ENCODE measurements around the gene TNFRSF4.
A peak's percentile ranks its signal among the peaks of the same experiment; 100 is the strongest.

TNFRSF4 gene

DNA sequence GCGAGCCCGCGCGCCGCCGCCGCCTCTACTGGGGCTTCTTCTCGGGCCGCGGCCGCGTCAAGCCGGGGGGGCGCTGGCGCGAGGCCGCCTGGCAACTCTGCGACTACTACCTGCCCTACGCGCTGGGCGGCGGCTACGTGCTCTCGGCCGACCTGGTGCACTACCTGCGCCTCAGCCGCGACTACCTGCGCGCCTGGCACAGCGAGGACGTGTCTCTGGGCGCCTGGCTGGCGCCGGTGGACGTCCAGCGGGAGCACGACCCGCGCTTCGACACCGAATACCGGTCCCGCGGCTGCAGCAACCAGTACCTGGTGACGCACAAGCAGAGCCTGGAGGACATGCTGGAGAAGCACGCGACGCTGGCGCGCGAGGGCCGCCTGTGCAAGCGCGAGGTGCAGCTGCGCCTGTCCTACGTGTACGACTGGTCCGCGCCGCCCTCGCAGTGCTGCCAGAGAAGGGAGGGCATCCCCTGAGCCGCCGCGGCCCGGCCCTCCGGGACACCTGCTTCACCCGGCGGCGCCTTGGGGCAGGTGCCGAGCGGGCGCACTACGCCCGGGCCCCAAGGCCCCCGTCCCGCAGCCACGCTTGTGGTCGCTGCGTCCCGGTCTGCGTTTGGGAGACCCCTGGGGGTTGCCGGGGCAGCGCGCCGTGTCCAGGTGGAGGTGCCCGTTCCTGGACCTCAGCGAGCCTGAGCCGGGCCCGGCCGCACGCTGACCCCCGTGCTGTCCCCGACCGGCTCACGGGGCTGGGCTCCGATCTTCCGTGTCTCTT is 19.0 kb upstream of the TNFRSF4 start:
- Histone ChIP-seq H3K4me3 (peak overlapping the region; percentile 70), H3K36me3 (ENCODE audit: insufficient read depth, low read length) (peaks cover 12% of the 10 kb centered on the region; the same call in 1 of the 2 replicates), H3K9me3 (ENCODE audit: low read depth, low read length) (no peaks in the 10 kb centered on the region), H3K9ac (ENCODE audit: insufficient read length) (peak overlapping the region; percentile 65), H3K27ac (peak overlapping the region; percentile 73)
- TF ChIP-seq EZH2 (IDR thresholded peaks at IDR 0.05) (no peak), POLR2AphosphoS5 (IDR thresholded peaks at IDR 0.05; ENCODE audit: borderline replicate concordance, low read depth, low read length) (no peak), FOXP2 (optimal IDR thresholded peaks at IDR 0.05; ENCODE audit: control extremely low read depth, extremely low read length, insufficient read depth) (no peak)
- DNase-seq (ENCODE audit: low read depth, low spot score) = no peak

GRCh38 chr1:1232208-1232795 is 18.3 kb upstream of the TNFRSF4 start, which contains the start of gene B3GALT6:
Gene B3GALT6 (plus strand): TSS chr1:1232237. CDS start chr1:1232279, 42 bp downstream.
- peaks cover 18% of the 10 kb centered on the region; the same call in 1 of the 2 replicates for H3K36me3 ChIP-seq (ENCODE audit: insufficient read depth, low read length)
- peak within 1 kb of the TSS; percentile 98 for H3K4me3 ChIP-seq
- TF ChIP-seq POLR2AphosphoS5 (IDR thresholded peaks at IDR 0.05; ENCODE audit: borderline replicate concordance, low read depth, low read length) (no peak), EZH2 (IDR thresholded peaks at IDR 0.05) (no peak), FOXP2 (optimal IDR thresholded peaks at IDR 0.05; ENCODE audit: control extremely low read depth, extremely low read length, insufficient read depth) (no peak)
- peak within 1 kb of the TSS; percentile 73 for H3K27ac ChIP-seq
- peak within 1 kb of the TSS; percentile 95 for H3K9ac ChIP-seq (ENCODE audit: insufficient read length)
- DNase-seq (ENCODE audit: low read depth, low spot score) = no peak
- H3K9me3 ChIP-seq (ENCODE audit: low read depth, low read length) = no peaks in the 10 kb centered on the region

GRCh38 chr1:1231400-1232207 is 17.7 kb upstream of the TNFRSF4 start, which contains the start of gene SDF4:
Gene SDF4 (minus strand): TSS chr1:1232001. CDS start chr1:1228772, 3,229 bp downstream.
- H3K27ac ChIP-seq = peak within 1 kb of the TSS; percentile 73
- TF ChIP-seq FOXP2 (optimal IDR thresholded peaks at IDR 0.05; ENCODE audit: control extremely low read depth, extremely low read length, insufficient read depth) (no peak), EZH2 (IDR thresholded peaks at IDR 0.05) (no peak), POLR2AphosphoS5 (IDR thresholded peaks at IDR 0.05; ENCODE audit: borderline replicate concordance, low read depth, low read length) (peak; percentile 83)

DNA sequence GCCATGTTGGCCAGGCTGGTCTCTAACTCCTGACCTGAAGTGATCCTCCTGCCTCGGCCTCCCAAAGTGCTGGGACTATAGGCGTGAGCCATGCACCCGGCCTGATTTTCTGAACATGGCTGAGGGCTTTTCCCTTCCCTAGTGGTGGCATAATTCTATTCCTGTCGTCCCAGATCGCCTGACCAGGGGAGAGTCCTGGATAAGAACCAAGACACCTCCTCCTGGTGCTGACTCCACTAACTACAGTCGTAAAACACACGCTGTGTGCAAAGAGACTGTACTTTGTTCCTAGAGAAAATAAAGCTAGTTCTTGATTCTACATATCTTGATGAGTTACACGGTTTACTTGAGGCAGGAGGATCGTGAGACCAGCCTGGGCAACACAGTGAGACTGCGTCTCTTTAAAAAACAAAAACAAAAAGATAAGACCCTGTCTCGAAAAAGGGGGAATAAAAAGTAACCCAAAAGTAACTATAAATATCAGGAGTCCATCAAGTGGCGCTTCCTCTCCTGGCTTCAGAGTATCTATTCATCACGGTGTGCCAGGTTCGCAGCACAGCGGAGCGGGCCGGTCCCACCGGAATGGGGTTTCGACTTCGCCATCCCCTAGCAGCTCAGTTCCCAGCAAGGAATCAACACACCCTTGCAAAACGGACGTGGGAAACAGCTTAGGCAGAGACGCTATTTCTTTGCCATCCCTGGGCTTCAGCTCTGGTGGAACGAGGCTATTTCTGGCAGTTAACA is 16.9 kb upstream of the TNFRSF4 start:
- DNase-seq (ENCODE audit: low read depth, low spot score) = no peak
- H3K9me3 ChIP-seq (ENCODE audit: low read depth, low read length) = no peaks in the 10 kb centered on the region
- peaks cover 18% of the 10 kb centered on the region; the same call in 1 of the 2 replicates for H3K36me3 ChIP-seq (ENCODE audit: insufficient read depth, low read length)
- TF ChIP-seq POLR2AphosphoS5 (IDR thresholded peaks at IDR 0.05; ENCODE audit: borderline replicate concordance, low read depth, low read length) = no peak
- H3K4me3 ChIP-seq = peak overlapping the region; percentile 98
- H3K9ac ChIP-seq (ENCODE audit: insufficient read length) = peak overlapping the region; percentile 95
- H3K27ac ChIP-seq = peak overlapping the region; percentile 38

More at GRCh38 chr1:1231400-1232207, 17.7 kb upstream of the TNFRSF4 start, which contains the start of gene SDF4:
- peak; percentile 80 for DNase-seq (ENCODE audit: low read depth, low spot score)
- Histone ChIP-seq H3K9me3 (ENCODE audit: low read depth, low read length) (no peaks in the 10 kb centered on the region), H3K36me3 (ENCODE audit: insufficient read depth, low read length) (peaks cover 18% of the 10 kb centered on the region; the same call in 1 of the 2 replicates), H3K4me3 (peak within 1 kb of the TSS; percentile 98), H3K9ac (ENCODE audit: insufficient read length) (peak within 1 kb of the TSS; percentile 95)

GRCh38 chr1:1229770-1230169 is 15.8 kb upstream of the TNFRSF4 start:
- Histone ChIP-seq H3K36me3 (ENCODE audit: insufficient read depth, low read length) (peaks cover 18% of the 10 kb centered on the region; the same call in 1 of the 2 replicates), H3K27ac (no peak overlapping the region)

GRCh38 chr1:1228596-1229321 is 14.8 kb upstream of the TNFRSF4 start:
- no peak overlapping the region for H3K4me3 ChIP-seq
- TF ChIP-seq EZH2 (IDR thresholded peaks at IDR 0.05) (no peak), FOXP2 (optimal IDR thresholded peaks at IDR 0.05; ENCODE audit: control extremely low read depth, extremely low read length, insufficient read depth) (no peak), POLR2AphosphoS5 (IDR thresholded peaks at IDR 0.05; ENCODE audit: borderline replicate concordance, low read depth, low read length) (no peak)
- H3K27ac ChIP-seq = no peak overlapping the region
- peaks cover 18% of the 10 kb centered on the region; the same call in 1 of the 2 replicates for H3K36me3 ChIP-seq (ENCODE audit: insufficient read depth, low read length)
- no peak for DNase-seq (ENCODE audit: low read depth, low spot score)
- H3K9me3 ChIP-seq (ENCODE audit: low read depth, low read length) = no peaks in the 10 kb centered on the region
- H3K9ac ChIP-seq (ENCODE audit: insufficient read length) = no peak overlapping the region

More at GRCh38 chr1:1229770-1230169, 15.8 kb upstream of the TNFRSF4 start:
- no peak overlapping the region for H3K9ac ChIP-seq (ENCODE audit: insufficient read length)
- H3K4me3 ChIP-seq = peak overlapping the region; percentile 98; the same call in 1 of the 2 replicates
- no peak for TF ChIP-seq POLR2AphosphoS5 (IDR thresholded peaks at IDR 0.05; ENCODE audit: borderline replicate concordance, low read depth, low read length)
- no peak for TF ChIP-seq FOXP2 (optimal IDR thresholded peaks at IDR 0.05; ENCODE audit: control extremely low read depth, extremely low read length, insufficient read depth)
- no peak for TF ChIP-seq EZH2 (IDR thresholded peaks at IDR 0.05)
- no peaks in the 10 kb centered on the region for H3K9me3 ChIP-seq (ENCODE audit: low read depth, low read length)
- DNase-seq (ENCODE audit: low read depth, low spot score) = no peak

DNA sequence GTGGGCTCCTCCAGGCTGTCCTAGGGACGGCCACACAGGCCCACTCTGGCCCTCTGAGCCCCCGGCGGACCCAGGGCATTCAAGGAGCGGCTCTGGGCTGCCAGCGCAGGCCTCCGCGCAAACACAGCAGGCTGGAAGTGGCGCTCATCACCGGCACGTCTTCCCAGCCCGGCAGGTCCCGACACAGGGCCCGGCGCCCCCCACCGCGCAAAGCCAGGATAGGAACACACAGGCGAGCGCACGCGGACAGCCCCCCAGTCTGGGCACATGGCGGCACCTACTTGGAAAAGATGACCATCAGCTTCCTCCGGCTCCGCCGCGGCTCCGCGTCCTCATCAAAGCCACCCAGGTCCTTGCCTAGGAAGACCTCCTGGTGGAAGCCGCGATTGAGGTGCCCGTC is 14.2 kb upstream of the TNFRSF4 start:
- TF ChIP-seq EZH2 (IDR thresholded peaks at IDR 0.05) (no peak), FOXP2 (optimal IDR thresholded peaks at IDR 0.05; ENCODE audit: control extremely low read depth, extremely low read length, insufficient read depth) (no peak), POLR2AphosphoS5 (IDR thresholded peaks at IDR 0.05; ENCODE audit: borderline replicate concordance, low read depth, low read length) (no peak)
- no peak for DNase-seq (ENCODE audit: low read depth, low spot score)
- no peak overlapping the region for H3K27ac ChIP-seq
- H3K36me3 ChIP-seq (ENCODE audit: insufficient read depth, low read length) = peaks cover 20% of the 10 kb centered on the region; the same call in 1 of the 2 replicates
- no peak overlapping the region for H3K9ac ChIP-seq (ENCODE audit: insufficient read length)
- no peak overlapping the region for H3K4me3 ChIP-seq
- no peaks in the 10 kb centered on the region for H3K9me3 ChIP-seq (ENCODE audit: low read depth, low read length)

Data from SK-N-MC (cell line).